AG09309 (cell line): ENCODE results near the gene ZNF346.

ENCODE experiments used
- DNase-seq: peaks from one replicate; pipeline ENCODE4 v3.0.0-alpha.2; 2010; ENCODE audit warnings: low read depth
- H3K4me3 ChIP-seq: 2 replicates; pipeline ENCODE4 v1.5.1; 2011; ENCODE audit warnings: mild to moderate bottlenecking, low read depth, low read length, moderate library complexity; ENCODE audit not compliant: control insufficient read depth
- CTCF ChIP-seq: IDR thresholded peaks from 2 replicates; pipeline ENCODE4 v1.5.1; 2011; ENCODE audit warnings: mild to moderate bottlenecking, low read depth, low read length, inconsistent platforms; ENCODE audit not compliant: insufficient read depth, control insufficient read depth; ENCODE audit errors: missing control alignments

The ZNF346 gene

GRCh38 chr5:177130211-177131018, 107.9 kb downstream of the ZNF346 start:
- DNase-seq: no peak
- TF ChIP-seq CTCF: no peak
- H3K4me3 ChIP-seq: no peak overlapping the region
